ENCODE results near the gene ALLC.
"Not testable (repeated sequence)": the region's sequence is repeated elsewhere in the genome, so short reads cannot be mapped to it uniquely, and the experiment has no call there.

Gene ALLC

GRCh38 chr2:3657881-3658280 lies at the start of gene ALLC:
ALLC (plus strand) TSS chr2:3658200; CDS start chr2:3671158, 12,958 bp downstream.
- no peaks in the 10 kb centered on the region for H3K9me3 ChIP-seq (ENCODE audit: control insufficient read depth, insufficient read depth, low read length)
- DNase-seq (ENCODE audit: low read depth, low spot score): no peak
- H3K4me3 ChIP-seq (ENCODE audit: low read length): no peak within 1 kb of the TSS
- H3K27ac ChIP-seq (ENCODE audit: low read length): no peak within 1 kb of the TSS
- no peaks in the 10 kb centered on the region for H3K27me3 ChIP-seq (ENCODE audit: control insufficient read depth, insufficient read depth, low read length)
- H3K36me3 ChIP-seq (ENCODE audit: control insufficient read depth, insufficient read depth, low read length): no peaks in the 10 kb centered on the region
- no CpG with 5 or more reads among the region's 7 CpGs for WGBS (ENCODE audit: insufficient coverage, insufficient read length)
- H3K4me1 ChIP-seq (ENCODE audit: control insufficient read depth, insufficient read depth, low read length): peaks cover 2% of the 10 kb centered on the region

GRCh38 chr2:3608373-3609278 lies 49.4 kb upstream of the ALLC start:
- no peak overlapping the region for H3K4me3 ChIP-seq (ENCODE audit: low read length)
- no peaks in the 10 kb centered on the region for H3K27me3 ChIP-seq (ENCODE audit: control insufficient read depth, insufficient read depth, low read length)
- H3K9me3 ChIP-seq (ENCODE audit: control insufficient read depth, insufficient read depth, low read length): no peaks in the 10 kb centered on the region
- no peaks in the 10 kb centered on the region for H3K36me3 ChIP-seq (ENCODE audit: control insufficient read depth, insufficient read depth, low read length)
- no peak for DNase-seq (ENCODE audit: low read depth, low spot score)
- H3K4me1 ChIP-seq (ENCODE audit: control insufficient read depth, insufficient read depth, low read length): no peaks in the 10 kb centered on the region
- WGBS (ENCODE audit: insufficient coverage, insufficient read length): no CpG with 5 or more reads among the region's 19 CpGs
- no peak overlapping the region for H3K27ac ChIP-seq (ENCODE audit: low read length)

- DNase-seq (ENCODE audit: low read depth, low spot score); H3K4me3 ChIP-seq (ENCODE audit: low read length); H3K27me3 ChIP-seq (ENCODE audit: control insufficient read depth, insufficient read depth, low read length); H3K36me3 ChIP-seq (ENCODE audit: control insufficient read depth, insufficient read depth, low read length); H3K9me3 ChIP-seq (ENCODE audit: control insufficient read depth, insufficient read depth, low read length); H3K27ac ChIP-seq (ENCODE audit: low read length); H3K4me1 ChIP-seq (ENCODE audit: control insufficient read depth, insufficient read depth, low read length): not testable (repeated sequence)
- no CpG with 5 or more reads among the region's 4 CpGs for WGBS (ENCODE audit: insufficient coverage, insufficient read length)
These were observed 48.7 kb upstream of the ALLC start for GRCh38 chr2:3609279-3609673.

DNA sequence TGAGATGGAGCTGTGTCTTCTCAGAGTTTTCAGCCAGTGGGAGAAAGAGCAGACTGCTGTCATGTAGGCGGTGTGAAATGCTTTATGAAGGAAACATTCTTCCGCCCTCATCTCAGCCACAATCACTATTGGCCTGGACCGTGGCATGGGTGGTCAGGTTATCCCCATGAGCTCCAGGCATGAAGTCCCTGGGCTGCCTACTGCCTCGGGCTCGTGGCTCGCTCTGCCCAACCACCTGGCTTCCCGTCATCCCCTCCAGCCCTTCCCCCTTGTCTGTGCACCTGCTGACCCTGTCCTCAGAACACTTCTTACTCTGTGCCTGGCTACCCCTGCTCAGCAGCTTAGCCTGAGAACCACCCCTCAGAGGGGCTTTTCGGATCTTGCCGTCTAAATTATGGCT lies 47.6 kb upstream of the ALLC start:
- Histone ChIP-seq H3K4me1 (ENCODE audit: control insufficient read depth, insufficient read depth, low read length) (no peaks in the 10 kb centered on the region), H3K27me3 (ENCODE audit: control insufficient read depth, insufficient read depth, low read length) (no peaks in the 10 kb centered on the region), H3K9me3 (ENCODE audit: control insufficient read depth, insufficient read depth, low read length) (no peaks in the 10 kb centered on the region), H3K4me3 (ENCODE audit: low read length) (no peak overlapping the region), H3K36me3 (ENCODE audit: control insufficient read depth, insufficient read depth, low read length) (no peaks in the 10 kb centered on the region), H3K27ac (ENCODE audit: low read length) (no peak overlapping the region)
- no peak for DNase-seq (ENCODE audit: low read depth, low spot score)
- WGBS (ENCODE audit: insufficient coverage, insufficient read length): no CpG with 5 or more reads among the region's 9 CpGs

- Histone ChIP-seq H3K9me3 (ENCODE audit: control insufficient read depth, insufficient read depth, low read length) (no peaks in the 10 kb centered on the region), H3K4me1 (ENCODE audit: control insufficient read depth, insufficient read depth, low read length) (no peaks in the 10 kb centered on the region), H3K36me3 (ENCODE audit: control insufficient read depth, insufficient read depth, low read length) (no peaks in the 10 kb centered on the region), H3K27me3 (ENCODE audit: control insufficient read depth, insufficient read depth, low read length) (no peaks in the 10 kb centered on the region), H3K4me3 (ENCODE audit: low read length) (no peak overlapping the region), H3K27ac (ENCODE audit: low read length) (no peak overlapping the region)
- no CpG with 5 or more reads among the region's 23 CpGs for WGBS (ENCODE audit: insufficient coverage, insufficient read length)
- DNase-seq (ENCODE audit: low read depth, low spot score): no peak
These were observed 47.0 kb upstream of the ALLC start for GRCh38 chr2:3610881-3611505.

DNA sequence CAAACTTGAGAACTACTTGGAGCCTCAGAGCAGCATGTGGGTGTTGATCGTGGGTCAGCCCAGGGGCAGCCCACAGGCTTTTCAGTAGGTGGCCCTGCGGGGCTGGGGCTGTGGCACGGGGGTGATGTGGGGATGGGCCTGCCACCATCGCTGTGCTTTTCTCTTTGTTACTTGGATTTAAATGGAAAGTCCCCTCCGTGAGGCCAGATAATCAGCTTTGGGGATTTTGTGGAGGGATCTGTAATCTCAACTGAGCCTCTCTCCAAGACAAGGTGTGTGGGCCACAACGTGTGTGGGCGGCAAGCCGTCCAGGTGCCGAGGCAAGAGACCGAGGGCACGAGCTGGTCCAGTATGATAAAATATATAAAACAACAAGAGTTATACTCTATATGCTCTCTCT lies 46.4 kb upstream of the ALLC start:
- DNase-seq (ENCODE audit: low read depth, low spot score): no peak
- H3K27me3 ChIP-seq (ENCODE audit: control insufficient read depth, insufficient read depth, low read length): no peaks in the 10 kb centered on the region
- H3K36me3 ChIP-seq (ENCODE audit: control insufficient read depth, insufficient read depth, low read length): no peaks in the 10 kb centered on the region
- H3K4me3 ChIP-seq (ENCODE audit: low read length): no peak overlapping the region
- H3K9me3 ChIP-seq (ENCODE audit: control insufficient read depth, insufficient read depth, low read length): no peaks in the 10 kb centered on the region
- no peaks in the 10 kb centered on the region for H3K4me1 ChIP-seq (ENCODE audit: control insufficient read depth, insufficient read depth, low read length)
- no CpG with 5 or more reads among the region's 11 CpGs for WGBS (ENCODE audit: insufficient coverage, insufficient read length)
- no peak overlapping the region for H3K27ac ChIP-seq (ENCODE audit: low read length)

- Histone ChIP-seq H3K9me3 (ENCODE audit: control insufficient read depth, insufficient read depth, low read length) (no peaks in the 10 kb centered on the region), H3K36me3 (ENCODE audit: control insufficient read depth, insufficient read depth, low read length) (no peaks in the 10 kb centered on the region), H3K27ac (ENCODE audit: low read length) (no peak overlapping the region), H3K27me3 (ENCODE audit: control insufficient read depth, insufficient read depth, low read length) (no peaks in the 10 kb centered on the region), H3K4me1 (ENCODE audit: control insufficient read depth, insufficient read depth, low read length) (no peaks in the 10 kb centered on the region), H3K4me3 (ENCODE audit: low read length) (no peak overlapping the region)
- no peak for DNase-seq (ENCODE audit: low read depth, low spot score)
- WGBS (ENCODE audit: insufficient coverage, insufficient read length): no CpG with 5 or more reads among the region's 29 CpGs
These were observed 45.1 kb upstream of the ALLC start for GRCh38 chr2:3612639-3613523.

DNA sequence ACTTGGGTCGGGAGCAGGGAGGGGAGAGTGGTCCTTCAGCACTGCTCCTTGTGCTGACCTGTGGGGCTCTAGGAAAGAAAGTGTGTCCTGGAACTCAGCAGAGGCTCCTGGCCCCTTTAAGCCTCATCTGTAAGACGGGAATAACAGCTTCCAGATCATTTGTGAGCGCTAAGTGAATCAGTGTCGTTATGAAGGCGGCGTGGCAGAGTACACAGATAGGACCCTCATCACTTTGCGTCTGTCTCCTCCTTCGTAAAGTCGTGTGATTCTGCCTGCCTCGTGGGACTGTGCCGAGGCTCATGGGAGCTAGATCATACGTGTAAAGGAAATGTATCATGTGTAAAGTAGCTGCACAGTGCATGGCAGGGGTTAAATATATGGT lies 44.5 kb upstream of the ALLC start:
- H3K36me3 ChIP-seq (ENCODE audit: control insufficient read depth, insufficient read depth, low read length): no peaks in the 10 kb centered on the region
- WGBS (ENCODE audit: insufficient coverage, insufficient read length): no CpG with 5 or more reads among the region's 12 CpGs
- DNase-seq (ENCODE audit: low read depth, low spot score): no peak
- H3K4me3 ChIP-seq (ENCODE audit: low read length): no peak overlapping the region
- H3K9me3 ChIP-seq (ENCODE audit: control insufficient read depth, insufficient read depth, low read length): no peaks in the 10 kb centered on the region
- no peak overlapping the region for H3K27ac ChIP-seq (ENCODE audit: low read length)
- no peaks in the 10 kb centered on the region for H3K27me3 ChIP-seq (ENCODE audit: control insufficient read depth, insufficient read depth, low read length)
- no peaks in the 10 kb centered on the region for H3K4me1 ChIP-seq (ENCODE audit: control insufficient read depth, insufficient read depth, low read length)

- H3K9me3 ChIP-seq (ENCODE audit: control insufficient read depth, insufficient read depth, low read length); H3K27me3 ChIP-seq (ENCODE audit: control insufficient read depth, insufficient read depth, low read length); DNase-seq (ENCODE audit: low read depth, low spot score); H3K4me1 ChIP-seq (ENCODE audit: control insufficient read depth, insufficient read depth, low read length); H3K27ac ChIP-seq (ENCODE audit: low read length); H3K4me3 ChIP-seq (ENCODE audit: low read length); H3K36me3 ChIP-seq (ENCODE audit: control insufficient read depth, insufficient read depth, low read length): not testable (repeated sequence)
- no CpG with 5 or more reads among the region's 2 CpGs for WGBS (ENCODE audit: insufficient coverage, insufficient read length)
These were observed 43.3 kb upstream of the ALLC start for GRCh38 chr2:3614743-3615142.

GRCh38 chr2:3615541-3616200 lies 42.3 kb upstream of the ALLC start:
- not testable (repeated sequence) for H3K27ac ChIP-seq (ENCODE audit: low read length); H3K36me3 ChIP-seq (ENCODE audit: control insufficient read depth, insufficient read depth, low read length); H3K4me1 ChIP-seq (ENCODE audit: control insufficient read depth, insufficient read depth, low read length); DNase-seq (ENCODE audit: low read depth, low spot score); H3K27me3 ChIP-seq (ENCODE audit: control insufficient read depth, insufficient read depth, low read length); H3K4me3 ChIP-seq (ENCODE audit: low read length); H3K9me3 ChIP-seq (ENCODE audit: control insufficient read depth, insufficient read depth, low read length)
- no CpG with 5 or more reads among the region's 46 CpGs for whole genome bisulfite sequencing (ENCODE audit: insufficient coverage, insufficient read length)
